Fibroblast of lung (primary cell): ENCODE measurements around the gene VASN.

Experiments used
- CTCF ChIP-seq, 2 donors: IDR thresholded peaks in 1 of 2; conservative IDR thresholded peaks in 1 of 2; 1 replicate in 1 of 2; 2 replicates in 1 of 2; pipeline ENCODE4 v1.5.1; 2011 to 2012; ENCODE audit warnings: low read length in 2 of 2, control low read depth in 1 of 2, inconsistent platforms in 1 of 2, low read depth in 1 of 2, mild to moderate bottlenecking in 1 of 2
- EZH2 ChIP-seq: IDR thresholded peaks from 2 replicates; pipeline ENCODE4 v1.5.1; 2012; ENCODE audit warnings: low read length, control low read depth, mild to moderate bottlenecking; ENCODE audit errors: missing control alignments

- TF ChIP-seq CTCF (conservative IDR thresholded peaks at IDR 0.05 in 1 of 2, IDR thresholded peaks at IDR 0.05 in 1 of 2; ENCODE audit: low read depth in 1 of 2, low read length in 2 of 2) (no peak), EZH2 (no peak)
Measured at GRCh38 chr16:4399001-4399730, 27.5 kb downstream of the VASN start.
